NCI-H446 (cell line): ENCODE data around the gene ANKS4B.
"Not testable (repeated sequence)": the region's sequence is repeated elsewhere in the genome, so short reads cannot be mapped to it uniquely, and the experiment has no call there.

Source experiments
- DNase-seq, 2 experiments: peaks; one replicate each; lab custom pipeline; 2025; lab: John Stamatoyannopoulos, UW

The ANKS4B gene, protein sequence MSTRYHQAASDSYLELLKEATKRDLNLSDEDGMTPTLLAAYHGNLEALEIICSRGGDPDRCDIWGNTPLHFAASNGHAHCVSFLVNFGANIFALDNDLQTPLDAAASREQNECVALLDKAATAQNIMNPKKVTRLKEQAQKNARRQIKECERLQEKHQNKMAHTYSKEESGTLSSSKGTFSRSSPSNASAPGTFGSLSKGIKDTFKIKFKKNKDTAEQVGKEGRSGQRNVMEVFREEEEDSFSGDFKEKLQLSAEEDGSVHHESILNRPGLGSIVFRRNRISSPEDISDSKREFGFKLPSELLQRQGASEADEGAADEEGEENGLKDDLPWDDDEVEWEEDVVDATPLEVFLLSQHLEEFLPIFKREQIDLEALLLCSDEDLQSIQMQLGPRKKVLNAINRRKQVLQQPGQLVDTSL

DNA sequence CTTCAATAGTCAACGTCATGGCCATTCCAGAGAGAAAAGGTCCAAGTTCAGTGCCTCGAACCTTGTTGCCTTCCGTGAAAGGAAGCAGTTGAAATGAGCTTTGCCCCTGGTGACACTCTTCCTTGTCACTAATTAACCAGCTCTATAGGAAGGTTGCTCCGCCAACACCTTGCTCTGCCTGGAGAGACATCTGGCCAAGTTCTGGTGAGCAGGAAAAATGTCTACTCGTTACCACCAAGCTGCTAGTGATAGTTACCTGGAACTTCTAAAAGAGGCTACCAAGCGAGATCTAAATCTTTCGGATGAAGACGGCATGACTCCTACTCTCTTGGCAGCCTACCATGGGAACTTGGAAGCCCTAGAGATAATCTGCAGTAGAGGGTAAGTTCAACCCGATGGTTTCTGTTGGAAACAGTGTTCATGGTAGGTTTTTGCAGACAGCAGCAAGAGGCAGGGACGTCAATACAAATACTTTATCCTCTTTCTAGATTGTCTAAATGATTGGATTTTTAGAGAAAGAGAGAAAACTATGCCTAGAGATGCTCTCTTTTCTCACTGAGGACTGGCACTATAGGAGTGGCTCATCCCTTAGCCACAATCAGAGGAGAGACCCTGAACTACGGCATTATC is at the start of gene ANKS4B:
TSS of gene ANKS4B (plus strand) at position 179 of the 630 bp plus-strand sequence. CDS start at position 218, 39 bp downstream.
- peak in 1 of 2 experiments; percentile 7 for DNase-seq

DNA sequence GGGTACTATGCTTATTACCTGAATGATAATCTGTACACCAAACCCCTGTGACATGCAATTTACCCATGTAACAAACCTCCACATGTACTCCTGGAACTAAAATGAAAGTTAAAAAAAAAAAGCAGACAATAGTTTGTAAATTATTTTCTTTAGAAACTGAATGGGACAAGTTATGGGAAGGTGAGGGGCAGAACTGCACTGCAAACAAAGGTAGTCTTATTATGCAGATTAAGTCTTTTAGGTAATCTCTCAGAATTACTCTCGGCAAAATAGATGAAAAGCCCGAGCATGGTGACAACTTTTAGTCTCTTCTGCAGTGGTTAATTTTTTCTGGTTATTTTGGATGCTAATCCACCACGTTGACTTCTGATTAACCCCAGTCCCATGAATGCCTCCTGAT is 49.5 kb upstream of the ANKS4B start:
- DNase-seq, result no peak

DNA sequence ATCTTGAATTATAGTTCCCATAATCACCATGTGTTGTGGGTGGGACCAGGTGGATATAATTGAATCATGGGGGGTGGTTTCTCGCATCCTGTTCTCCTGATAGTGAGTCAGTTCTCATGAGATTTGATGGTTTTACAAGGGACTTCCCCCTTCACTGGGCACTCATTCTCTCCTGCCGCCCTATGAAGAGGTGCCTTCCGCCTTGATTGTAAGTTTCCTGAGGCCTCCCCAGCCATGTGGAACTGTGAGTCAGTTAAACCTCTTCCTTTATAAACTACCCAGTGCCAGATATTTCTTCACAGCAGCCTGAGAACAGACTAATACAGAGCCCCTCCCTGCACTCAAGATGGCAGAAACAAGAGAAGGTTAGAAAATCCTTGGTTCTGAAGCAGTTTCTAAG is 48.7 kb upstream of the ANKS4B start:
- DNase-seq, result no peak

DNA sequence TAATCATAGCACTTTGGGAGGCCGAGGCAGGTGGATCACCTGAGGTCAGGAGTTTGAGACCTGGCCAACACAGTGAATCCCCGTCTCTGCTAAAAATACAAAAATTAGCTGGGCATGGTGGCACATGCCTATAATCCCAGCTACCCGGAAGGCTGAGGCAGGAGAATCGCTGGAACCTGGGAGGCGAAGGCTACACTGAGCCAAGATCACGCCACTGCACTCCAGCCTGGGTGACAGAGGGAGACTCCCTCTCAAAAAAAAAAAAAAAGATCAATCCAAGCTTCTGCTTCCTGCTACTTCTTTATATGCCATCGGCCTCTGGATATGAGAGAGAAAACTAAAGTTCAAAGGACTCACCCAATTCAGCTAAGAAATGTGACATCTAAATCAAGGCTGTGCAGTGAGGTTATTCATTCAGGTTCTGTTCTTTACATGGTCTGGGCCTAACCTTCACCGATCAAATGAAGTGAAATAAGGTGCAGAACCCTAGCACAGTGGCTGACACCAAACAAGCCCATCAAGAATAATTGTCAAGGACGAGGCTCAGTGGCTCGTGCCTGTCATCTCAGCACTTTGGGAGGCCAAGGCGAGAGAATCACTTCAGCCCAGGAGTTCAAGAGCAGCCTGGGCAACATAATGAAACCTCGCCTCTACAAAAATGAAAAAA is 47.7 kb upstream of the ANKS4B start:
- no peak for DNase-seq

DNA sequence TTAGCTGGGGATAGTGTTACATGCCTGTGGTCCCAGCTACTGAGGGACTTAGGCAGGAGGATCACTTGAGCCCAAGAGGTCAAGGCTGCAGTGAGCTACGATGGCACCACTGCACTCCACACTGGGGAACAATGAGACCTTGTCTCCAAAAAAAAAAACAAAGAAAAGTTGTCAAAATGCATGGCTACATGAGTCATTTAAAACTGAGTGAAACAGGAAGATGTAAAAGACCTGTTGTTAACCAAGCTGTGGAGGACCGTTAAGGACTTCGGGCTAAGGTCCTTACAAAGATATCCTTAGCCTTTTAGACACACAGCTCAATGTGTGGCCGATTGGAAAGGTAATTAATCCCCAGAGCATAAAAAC is 47.2 kb upstream of the ANKS4B start:
- no peak for DNase-seq

DNA sequence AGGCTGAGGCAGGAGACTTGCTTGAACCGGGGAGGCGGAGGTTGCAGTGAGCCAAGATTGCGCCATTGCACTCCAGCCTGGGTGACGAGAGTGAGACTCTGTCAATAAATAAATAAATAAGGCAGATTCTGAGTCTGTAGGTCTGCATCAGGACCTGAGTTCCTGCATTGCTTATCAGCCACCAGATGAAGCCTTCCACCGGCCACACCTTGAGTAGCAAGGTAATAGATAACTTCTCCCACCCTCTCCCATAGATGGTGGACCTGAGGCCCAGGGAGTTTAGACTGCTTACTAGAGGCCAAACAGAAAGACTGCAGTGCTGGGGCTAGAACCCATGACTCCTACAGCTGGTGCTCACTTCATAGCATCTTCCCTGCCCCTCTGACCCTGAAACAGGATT is 44.2 kb upstream of the ANKS4B start:
- no peak for DNase-seq

DNA sequence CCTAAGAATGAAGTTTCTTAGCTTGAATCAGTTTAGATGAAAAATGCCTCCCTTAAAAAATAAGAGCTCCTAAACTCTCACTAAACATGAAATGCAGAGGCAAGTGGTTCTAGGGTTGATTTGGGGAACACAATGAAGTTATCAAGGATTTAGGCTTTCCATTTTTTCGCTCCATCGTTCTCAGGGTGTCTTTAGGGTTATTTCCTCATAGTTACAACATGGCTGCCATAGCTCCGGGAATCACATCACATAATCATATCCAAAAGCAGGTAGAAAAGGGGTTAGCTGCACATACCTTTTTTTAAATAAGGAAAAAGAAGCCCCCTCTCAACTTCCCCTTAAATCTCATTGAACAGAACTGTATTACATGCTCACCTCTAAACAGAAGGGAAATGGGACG is 43.5 kb upstream of the ANKS4B start:
- DNase-seq, result no peak

DNA sequence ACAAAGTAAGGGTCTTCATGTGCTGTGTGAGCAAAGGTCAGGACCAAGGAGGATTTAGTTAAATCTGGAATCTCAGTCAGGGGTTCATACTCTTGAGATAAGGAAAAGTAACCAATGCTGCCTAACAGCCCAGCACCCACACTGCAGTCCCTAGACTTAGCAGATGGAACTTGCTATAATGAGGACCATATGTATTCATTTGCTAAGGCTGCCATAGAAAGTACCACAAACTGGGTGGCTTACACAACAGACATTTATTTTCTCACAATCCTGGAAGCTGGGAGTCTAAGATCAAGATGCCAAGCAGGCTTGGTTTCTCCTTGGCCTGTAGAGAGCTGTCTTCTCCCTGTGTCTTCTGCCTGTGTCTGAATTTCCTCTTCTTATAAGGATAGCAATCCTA is 42.9 kb upstream of the ANKS4B start:
- DNase-seq, result no peak

DNA sequence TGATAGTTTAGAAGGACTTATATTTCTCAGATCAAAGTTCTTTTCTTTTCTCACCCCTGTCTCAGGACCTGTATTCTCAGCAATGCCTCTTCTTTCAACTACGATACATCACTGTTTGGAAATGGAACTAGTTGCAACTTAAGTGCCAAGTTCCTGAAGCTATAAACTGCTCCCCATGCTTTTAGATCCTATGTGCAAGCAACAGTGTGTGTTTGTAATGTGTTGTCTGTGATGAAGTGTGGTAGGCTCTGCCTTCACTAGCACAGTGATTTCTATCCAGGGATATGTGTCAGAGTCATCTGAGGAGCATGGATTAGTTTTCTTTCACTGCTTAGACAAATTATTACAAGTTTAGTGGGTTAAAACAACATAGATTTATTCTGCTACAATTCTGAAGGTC is 40.5 kb upstream of the ANKS4B start:
- DNase-seq, result no peak

DNA sequence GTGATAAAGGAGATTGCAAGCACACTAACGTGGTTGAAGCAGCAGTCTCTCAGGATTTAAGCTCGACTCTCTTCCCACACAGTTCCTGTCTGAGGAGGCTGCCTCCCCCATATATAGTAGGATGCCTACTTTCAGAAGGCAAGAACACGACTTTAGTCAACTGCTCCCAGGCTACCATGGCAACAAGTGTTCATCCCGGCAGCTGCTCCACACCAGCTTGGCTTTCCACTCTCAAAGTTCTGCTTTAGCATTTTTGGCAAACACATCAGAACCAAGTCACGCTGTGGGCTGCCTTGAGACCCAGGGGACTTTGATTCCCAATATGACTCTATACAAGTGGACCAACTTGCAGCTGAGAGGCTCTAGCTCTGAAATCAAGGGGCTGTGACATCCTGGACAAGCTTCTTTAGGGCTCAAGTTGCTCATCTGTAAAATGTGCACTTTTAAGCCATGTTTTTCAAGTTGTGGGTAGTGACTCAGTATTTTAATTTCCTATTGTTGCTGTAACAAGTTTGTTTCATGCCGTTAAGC is 38.7 kb upstream of the ANKS4B start:
- no peak for DNase-seq

DNA sequence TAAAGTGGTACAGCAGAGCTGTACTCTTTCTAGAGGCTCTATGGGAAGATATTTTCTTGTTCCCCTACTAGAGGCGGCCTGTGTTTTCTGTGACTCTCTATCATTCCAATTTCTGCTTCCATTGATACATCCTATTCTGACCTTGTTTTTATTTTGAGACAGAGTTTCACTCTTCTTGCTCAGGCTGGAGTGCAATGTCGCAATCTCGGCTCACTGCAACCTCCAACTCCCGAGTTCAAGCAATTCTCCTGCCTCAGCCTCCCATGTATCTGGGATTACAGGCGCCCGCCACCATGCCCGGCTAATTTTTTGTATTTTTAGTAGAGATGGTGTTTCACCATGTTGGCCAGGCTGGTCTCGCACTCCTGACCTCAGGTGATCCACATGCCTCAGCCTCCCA is 38.2 kb upstream of the ANKS4B start:
- DNase-seq, result not testable (repeated sequence)

DNA sequence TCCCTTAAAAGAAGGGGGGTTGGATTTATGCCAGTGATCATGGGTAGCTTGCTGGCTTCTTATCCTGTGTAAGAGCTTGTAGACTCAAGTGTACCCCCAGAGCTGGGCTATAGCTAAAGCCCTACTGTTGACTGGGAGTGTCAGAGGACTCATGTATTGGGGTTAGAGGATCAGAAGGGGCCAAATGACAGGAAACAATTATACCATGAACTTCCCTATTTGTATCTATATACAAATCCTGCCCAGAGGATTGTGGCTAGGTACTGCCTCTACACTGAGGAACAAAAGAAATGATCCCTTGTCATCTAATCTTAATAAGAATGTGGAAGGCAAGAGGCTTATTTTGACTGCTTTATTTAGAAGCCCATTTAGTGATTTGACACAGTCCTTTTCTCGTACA is 36.4 kb upstream of the ANKS4B start:
- DNase-seq, result no peak

DNA sequence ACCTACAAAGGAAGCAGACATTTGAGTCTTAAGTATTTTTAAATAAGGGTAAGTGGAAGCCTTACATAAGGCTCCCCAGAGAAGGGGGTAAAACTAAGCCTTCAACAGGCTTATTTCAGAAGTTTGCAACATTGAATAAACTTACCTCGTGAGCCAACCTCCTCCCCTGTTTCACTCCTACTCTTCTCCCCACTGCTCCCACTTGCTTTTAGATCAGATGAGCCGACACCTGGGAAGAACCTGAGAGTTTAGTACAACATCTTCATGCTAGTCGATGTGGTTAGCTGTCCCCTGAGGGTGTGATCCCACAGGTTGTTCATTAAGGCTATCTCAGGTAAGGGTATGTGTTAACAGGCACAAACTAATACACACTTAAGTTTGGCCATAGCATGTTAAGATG is 35.9 kb upstream of the ANKS4B start:
- DNase-seq, result no peak

DNA sequence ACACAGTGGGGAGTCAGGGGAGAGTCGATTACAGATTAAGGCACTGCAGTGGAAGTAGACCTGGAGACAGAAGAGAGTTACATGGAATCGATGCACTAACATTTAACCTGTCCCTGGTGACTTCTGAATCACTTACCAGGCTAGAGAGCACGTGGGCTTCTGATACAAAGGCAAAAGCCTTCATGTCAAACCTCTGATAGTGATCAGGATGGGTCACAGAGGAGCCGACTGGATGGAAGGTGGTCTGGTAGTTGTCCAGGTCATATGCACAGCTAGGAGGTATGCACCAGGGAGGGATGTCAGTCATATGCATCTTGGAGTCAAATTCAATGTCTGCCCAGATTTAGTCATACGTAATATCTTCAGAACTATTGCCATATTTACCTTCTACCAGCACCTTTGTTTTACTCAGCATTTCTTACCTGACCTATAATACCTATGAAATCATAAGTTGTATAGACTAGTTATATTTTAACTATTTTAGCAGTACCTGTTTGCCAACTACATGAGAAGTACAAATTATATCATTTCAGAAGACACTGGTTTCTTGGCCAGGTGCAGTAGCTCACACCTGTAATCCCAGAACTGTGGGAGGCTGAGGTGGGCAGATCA is 33.8 kb upstream of the ANKS4B start:
- DNase-seq, result no peak

DNA sequence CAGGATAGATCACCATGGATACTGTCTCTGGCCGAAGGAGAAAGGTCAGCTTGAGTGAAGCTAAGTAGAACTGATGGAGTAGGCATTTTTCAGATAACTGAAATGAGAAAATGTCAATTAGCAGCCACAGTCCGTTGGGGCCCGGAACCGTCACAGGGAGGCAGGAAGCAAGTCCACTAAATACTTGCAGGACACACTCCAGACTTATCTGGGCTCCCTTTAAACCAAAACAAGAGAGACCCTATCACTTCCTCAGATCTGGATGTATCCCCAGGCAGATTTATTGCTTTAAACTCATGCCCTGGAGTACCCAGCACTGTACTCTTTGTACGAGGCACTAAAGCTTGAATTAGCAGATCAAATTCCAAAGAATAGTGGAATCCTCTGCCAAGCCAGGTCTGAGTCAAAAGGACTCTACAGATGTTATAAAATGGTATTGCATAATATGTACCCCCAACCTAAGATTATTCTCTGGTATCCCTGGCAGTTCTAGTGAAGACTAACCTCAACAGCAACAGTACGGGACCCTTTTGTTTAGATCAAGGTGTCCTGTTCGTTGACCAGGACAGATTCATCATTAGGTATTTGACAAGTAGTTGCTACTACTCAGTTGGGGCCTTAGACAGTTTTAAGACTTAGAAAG is 30.2 kb upstream of the ANKS4B start:
- DNase-seq, result no peak

DNA sequence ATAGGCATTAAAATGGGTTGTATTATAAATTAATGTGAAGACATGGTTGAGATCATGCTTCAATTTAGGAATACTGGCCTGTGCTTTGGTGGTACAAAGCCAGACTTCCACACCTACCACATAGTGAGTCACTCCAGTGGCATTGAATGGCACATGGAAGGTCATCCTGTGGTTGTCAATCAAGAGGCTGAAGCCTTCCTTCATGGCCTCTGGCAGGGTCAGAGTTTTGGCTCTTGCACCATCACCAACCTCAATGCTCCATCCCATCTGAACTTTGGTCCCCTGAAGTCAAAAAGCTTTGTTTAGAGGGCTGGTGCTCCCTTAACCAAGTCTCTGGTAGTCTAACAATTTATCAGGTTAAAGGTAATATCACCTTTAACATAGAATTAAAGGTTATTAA is 28.2 kb upstream of the ANKS4B start:
- DNase-seq, result no peak

DNA sequence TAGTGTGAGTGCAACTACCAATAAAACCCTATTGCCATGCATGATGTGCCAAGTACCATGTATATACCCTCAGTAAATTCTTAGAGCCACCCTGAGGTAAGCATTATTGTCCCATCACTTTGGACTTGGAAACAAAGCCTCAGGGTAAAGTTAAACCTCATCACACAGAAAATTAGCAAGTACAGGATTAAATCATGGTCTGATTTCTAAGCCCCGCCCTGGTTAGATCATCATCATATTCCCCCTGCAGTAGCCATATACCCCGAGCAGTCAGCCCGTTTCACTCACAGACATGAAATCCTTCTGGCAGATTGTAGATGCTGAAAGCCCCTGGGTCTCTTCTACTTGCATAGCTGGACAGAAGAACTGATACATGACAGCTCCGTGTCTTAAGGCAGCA is 26.9 kb upstream of the ANKS4B start:
- no peak for DNase-seq

DNA sequence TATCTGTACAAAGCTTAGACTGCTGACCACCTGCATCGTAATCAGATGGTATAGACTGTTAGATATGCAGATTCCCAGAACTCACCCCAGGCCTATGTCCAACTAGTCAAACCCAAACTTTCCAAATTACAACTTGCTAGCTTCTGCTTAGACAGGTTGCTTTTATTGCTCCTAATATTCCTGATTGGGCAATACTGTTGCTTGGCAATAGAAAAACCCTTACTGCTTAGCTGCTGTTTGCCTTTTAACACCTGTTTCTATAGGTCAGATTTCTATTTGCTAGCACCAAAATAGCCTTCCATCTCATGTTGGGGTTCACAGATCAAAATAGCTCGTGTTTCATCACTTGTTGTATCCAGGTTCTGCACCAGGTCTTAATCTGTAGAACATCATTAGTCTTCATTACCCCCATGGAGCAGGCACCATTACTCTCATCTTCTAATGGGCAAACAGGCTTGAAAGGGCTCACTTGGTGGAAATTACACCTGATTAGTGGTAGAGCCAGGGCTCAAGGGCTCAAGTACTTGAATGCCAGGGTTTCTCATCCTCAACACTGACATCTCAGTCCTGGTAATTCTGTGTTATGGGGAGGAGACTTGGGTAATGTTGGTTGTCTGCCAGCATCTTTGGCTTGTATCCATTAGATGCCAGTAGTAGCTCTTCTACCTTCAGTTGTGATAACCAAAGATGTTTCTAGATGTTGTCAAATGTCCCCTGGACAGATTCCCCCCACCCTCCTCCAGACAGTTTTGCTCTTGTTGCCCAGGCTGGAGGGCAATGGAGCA is 24.9 kb upstream of the ANKS4B start:
- no peak for DNase-seq

DNA sequence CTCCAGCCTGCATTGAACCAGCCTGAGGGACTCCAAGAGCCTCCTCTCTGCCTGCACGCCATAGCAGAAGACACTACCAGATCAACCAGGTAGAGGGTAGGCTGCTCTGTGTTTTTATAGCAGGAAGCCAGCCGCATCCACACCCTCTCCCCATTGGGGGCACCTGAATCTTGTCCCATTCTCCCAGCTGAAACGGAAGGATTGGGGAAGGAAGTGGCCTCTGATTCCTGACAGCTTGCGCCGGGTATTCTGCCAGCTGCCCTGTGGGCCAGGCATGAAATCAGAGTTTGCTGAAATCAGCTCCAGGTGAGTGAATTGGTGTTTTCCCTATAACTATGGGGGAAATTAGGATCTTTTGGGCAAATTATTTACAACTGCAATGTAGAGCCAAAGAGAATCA is 22.0 kb upstream of the ANKS4B start, which contains the start of gene ZP2:
TSS of gene ZP2 (minus strand) at position 89 of the 400 bp plus-strand sequence. CDS start at position 62, 27 bp downstream.
- DNase-seq, result no peak

DNA sequence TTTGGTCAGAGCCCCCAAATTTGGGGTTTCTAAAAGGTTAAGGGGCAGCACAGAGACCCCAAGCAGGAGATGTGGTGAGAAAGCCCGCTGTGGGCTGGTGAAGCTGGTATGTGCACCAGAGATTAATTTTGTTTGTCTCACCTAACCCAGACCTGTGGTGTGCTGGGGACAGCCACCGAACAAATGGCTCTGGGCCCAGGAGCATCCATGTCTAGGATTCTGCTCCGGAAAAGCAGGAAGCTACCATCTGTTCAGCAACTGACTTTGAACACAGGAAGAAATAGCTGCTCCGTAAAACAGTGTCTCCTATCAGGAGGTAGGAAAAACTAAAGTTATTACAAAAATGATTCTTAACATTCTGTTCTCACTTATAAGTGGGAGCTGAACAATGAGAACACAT is 19.4 kb upstream of the ANKS4B start:
- no peak for DNase-seq

DNA sequence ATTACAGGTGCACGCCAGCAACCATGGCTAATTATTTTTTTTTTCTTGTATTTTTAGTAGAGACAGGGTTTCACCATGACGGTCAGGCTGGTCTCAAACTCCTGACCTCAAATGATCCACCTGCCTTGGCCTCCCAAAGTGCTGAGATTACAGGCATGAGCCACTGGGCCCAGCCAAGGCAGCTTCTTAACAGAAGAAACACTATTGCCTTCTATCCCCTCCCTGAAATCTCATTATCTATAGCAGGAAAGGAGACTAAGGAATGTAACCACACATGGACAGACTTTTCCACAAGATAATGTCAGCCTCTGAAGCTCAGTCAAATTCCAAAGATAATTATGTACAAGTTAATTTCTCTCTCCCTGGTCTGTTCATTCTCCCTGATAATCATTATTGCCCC is 16.4 kb upstream of the ANKS4B start:
- DNase-seq, result no peak
